ENCODE results near the gene SRPRA.
"Not testable (repeated sequence)": the region's sequence is repeated elsewhere in the genome, so short reads cannot be mapped to it uniquely, and the experiment has no call there.

SRPRA gene

GRCh38 chr11:126284829-126285228, 16.1 kb upstream of the SRPRA start:
- in situ Hi-C loops (cut with MboI; ENCODE audit: low sequenced_read_pairs): no loop called here

- in situ Hi-C loops (cut with MboI; ENCODE audit: low sequenced_read_pairs): no loop called here
These were observed 14.3 kb upstream of the SRPRA start, which contains the start of gene TIRAP for GRCh38 chr11:126282736-126283591. Gene TIRAP (plus strand): TSS chr11:126283093. CDS start chr11:126290895, 7,802 bp downstream.

- in situ Hi-C loops (cut with MboI; ENCODE audit: low sequenced_read_pairs): no loop called here
These were observed 13.7 kb upstream of the SRPRA start for GRCh38 chr11:126282361-126282735.

GRCh38 chr11:126281666-126282175, 13.0 kb upstream of the SRPRA start:
- in situ Hi-C loops (cut with MboI; ENCODE audit: low sequenced_read_pairs): no loop called here

GRCh38 chr11:126281245-126281644, 12.6 kb upstream of the SRPRA start:
- in situ Hi-C loops (cut with MboI; ENCODE audit: low sequenced_read_pairs): no loop called here

- in situ Hi-C loops (cut with MboI; ENCODE audit: low sequenced_read_pairs): no loop called here
These were observed 11.9 kb upstream of the SRPRA start for GRCh38 chr11:126280595-126280994.

- in situ Hi-C loops (cut with MboI; ENCODE audit: low sequenced_read_pairs): no loop called here
These were observed 10.5 kb upstream of the SRPRA start for GRCh38 chr11:126279191-126279590.

GRCh38 chr11:126277780-126278179, 9.1 kb upstream of the SRPRA start:
- in situ Hi-C loops (cut with MboI; ENCODE audit: low sequenced_read_pairs): no loop called here

- in situ Hi-C loops (cut with MboI; ENCODE audit: low sequenced_read_pairs): no loop called here
These were observed 8.6 kb upstream of the SRPRA start for GRCh38 chr11:126277322-126277721.

- in situ Hi-C loops (cut with MboI; ENCODE audit: low sequenced_read_pairs): no loop called here
These were observed 361 bp downstream of the SRPRA start for GRCh38 chr11:126268361-126268707.

- in situ Hi-C loops (cut with MboI; ENCODE audit: low sequenced_read_pairs): no loop called here
These were observed 1.0 kb downstream of the SRPRA start for GRCh38 chr11:126267650-126268049.

GRCh38 chr11:126265811-126266210, 2.9 kb downstream of the SRPRA start:
- in situ Hi-C loops (cut with MboI; ENCODE audit: low sequenced_read_pairs): no loop called here

GRCh38 chr11:126263489-126263888, 5.2 kb downstream of the SRPRA start:
- in situ Hi-C loops (cut with MboI; ENCODE audit: low sequenced_read_pairs): no loop called here

- in situ Hi-C loops (cut with MboI; ENCODE audit: low sequenced_read_pairs): no loop called here
These were observed 6.5 kb downstream of the SRPRA start for GRCh38 chr11:126262216-126262615.

- in situ Hi-C loops (cut with MboI; ENCODE audit: low sequenced_read_pairs): no loop called here
These were observed 10.9 kb downstream of the SRPRA start for GRCh38 chr11:126257764-126258163.

- in situ Hi-C loops (cut with MboI; ENCODE audit: low sequenced_read_pairs): no loop called here
These were observed 11.6 kb downstream of the SRPRA start for GRCh38 chr11:126257144-126257543.

GRCh38 chr11:126256216-126256615, 12.5 kb downstream of the SRPRA start:
- in situ Hi-C loops (cut with MboI; ENCODE audit: low sequenced_read_pairs): no loop called here

GRCh38 chr11:126255507-126255906, 13.2 kb downstream of the SRPRA start:
- in situ Hi-C loops (cut with MboI; ENCODE audit: low sequenced_read_pairs): not testable (repeated sequence)

GRCh38 chr11:126254819-126255218, 13.9 kb downstream of the SRPRA start:
- in situ Hi-C loops (cut with MboI; ENCODE audit: low sequenced_read_pairs): no loop called here

- in situ Hi-C loops (cut with MboI; ENCODE audit: low sequenced_read_pairs): no loop called here
These were observed 15.4 kb downstream of the SRPRA start for GRCh38 chr11:126253265-126253664.

GRCh38 chr11:126246636-126247035, 22.1 kb downstream of the SRPRA start:
- in situ Hi-C loops (cut with MboI; ENCODE audit: low sequenced_read_pairs): no loop called here

GRCh38 chr11:126233391-126233790, 35.3 kb downstream of the SRPRA start:
- in situ Hi-C loops (cut with MboI; ENCODE audit: low sequenced_read_pairs): no loop called here

GRCh38 chr11:126232683-126233082, 36.0 kb downstream of the SRPRA start:
- in situ Hi-C loops (cut with MboI; ENCODE audit: low sequenced_read_pairs): no loop called here
